Pancreas (tissue), 10 donors: ENCODE results near the gene CAPN5. TPM values are rescaled to one million over a fixed set of nuclear protein-coding genes. Genes with fewer than 3 reads are reported as not detected.

ENCODE experiments used
- ATAC-seq, 4 donors: fragments of 200-7000 bp; cut with Tn5 transposase; one replicate each; pipeline versions ENCODE4 v1.8.0 to v1.9.1; 2020; ENCODE audit warnings: mild to moderate bottlenecking in 4 of 4, moderate library complexity in 4 of 4
- DNase-seq, 6 donors: peaks; one replicate each; pipeline ENCODE4 v3.0.0-alpha.2; 2020
- FAIRE-seq: peaks from 2 replicates; lab custom pipeline; 2012; peaks lifted over from hg19 to GRCh38; lab: Jason Lieb, UNC
- H3K27ac ChIP-seq, 4 donors: fragments of 200-600 bp; sonication (generic); 1 replicate in 3 of 4; 2 replicates in 1 of 4; pipeline versions ENCODE4 v1.5.0 to v1.8.0; 2020
- H3K27me3 ChIP-seq, 4 donors: fragments of 200-600 bp; one replicate each; pipeline ENCODE4 v1.8.0; 2021
- H3K36me3 ChIP-seq, 3 donors: fragments of 200-600 bp; sonication (generic) in 1 of 3; one replicate each; pipeline versions ENCODE4 v1.5.0 to v1.8.0; 2020 to 2021
- H3K4me1 ChIP-seq, 3 donors: fragments of 200-600 bp; one replicate each; pipeline ENCODE4 v1.8.0; 2021
- H3K4me3 ChIP-seq, 4 donors: fragments of 200-600 bp; sonication (generic) in 2 of 4; one replicate each; pipeline versions ENCODE4 v1.5.0 to v1.8.0; 2020 to 2021
- H3K9me3 ChIP-seq, 4 donors: fragments of 200-600 bp; one replicate each; pipeline ENCODE4 v1.8.0; 2021
- CTCF ChIP-seq, 4 donors: fragments of 200-600 bp; sonication (generic) in 3 of 4; IDR thresholded peaks; one replicate each; pipeline versions ENCODE4 v1.5.0 to v1.8.0; 2021; ENCODE audit warnings: antibody characterized with exemption in 4 of 4
- WGBS, 2 donors: extraction: QIAGEN DNeasy Blood & Tissue Kit; methylation state at CpG; one replicate each; pipeline ENCODE4 v1.1.7; 2013; 5-methylcytosine and 5-hydroxymethylcytosine counted together
- intact Hi-C, 3 donors: fragments of 100-400 bp; cut with DNase I; formaldehyde crosslinking; loops; one replicate each; pipeline versions ENCODE4 v1.11.1 to v1.14.2; 2022
- polyA plus RNA-seq, 2 donors: library from polyadenylated mRNA; stranded (reverse); fragments of 200-250 nt; gene quantifications; one replicate each; pipeline ENCODE4 v1.2.3, GENCODE V29; 2013
- total RNA-seq, 6 donors: library from RNA; stranded (reverse); fragmentation: NEBNext Ultra II Directional in 4 of 6; extraction: Animal tissue kit (Norgen Biotek cat#: 25700) in 4 of 6; gene quantifications; one replicate each; pipeline versions ENCODE4 v1.2.1 to v1.2.4, GENCODE V29; 2021 to 2023
- donor health status: healthy with polysubstance abuse.
- donor health status: DM: no; HTN: no; CAD: no; lungs with moderate emphysema.
- donor health status: DM: no; HTN: no; CAD: no.
- donor health status: control.
- donor health status: control.
- donor health status: Bipolar disorder and iron deficiency.
- donor health status: DM: yes; HTN: yes; CAD: no.
- donor health status: DM: no; HTN: no; CAD: no.
- donor health status: DM: no; HTN: no; CAD: no.
- donor health status: DM: yes; HTN: yes; CAD: no.

CAPN5 gene
- total and polyA plus RNA-seq, 8 donors: 3.3 to 11.0 (median 6.1) TPM

- Histone ChIP-seq H3K4me1 (peaks cover 0 to 38% (median 28%) of the 10 kb centered on the region in 3 donors), H3K4me3 (no peak overlapping the region), H3K27me3 (no peaks in the 10 kb centered on the region), H3K36me3 (no peaks in the 10 kb centered on the region), H3K27ac (no peak overlapping the region), H3K9me3 (no peaks in the 10 kb centered on the region)
- 68 to 69% methylated on average over 11 of the region's 11 CpGs for WGBS, 2 donors
- no peak for TF ChIP-seq CTCF (IDR thresholded peaks at IDR 0.05)
- intact Hi-C loops: loop anchor here in 1 of 3 donors (5.0 kb wide), 1 partner anchor 36 kb away; no protein-coding TSS in a partner anchor
- FAIRE-seq (no peak), DNase-seq (peak in 3 of 6 donors; percentile 34 to 54 (median 41)), ATAC-seq (peak in 3 of 4 donors; percentile 15 to 53 (median 48))
These were observed 21.6 kb downstream of the CAPN5 start for GRCh38 chr11:77088236-77089003.

GRCh38 chr11:77089004-77089545 lies 22.3 kb downstream of the CAPN5 start:
- Histone ChIP-seq H3K36me3 (no peaks in the 10 kb centered on the region), H3K4me3 (no peak overlapping the region), H3K4me1 (peaks cover 0 to 37% (median 28%) of the 10 kb centered on the region in 3 donors), H3K9me3 (no peaks in the 10 kb centered on the region), H3K27me3 (no peaks in the 10 kb centered on the region), H3K27ac (no peak overlapping the region)
- peak in 3 of 6 donors; percentile 15 to 28 (median 25) for DNase-seq
- FAIRE-seq: no peak
- 71 to 76% methylated on average over 3 of the region's 3 CpGs for WGBS, 2 donors
- intact Hi-C loops: loop anchor here in 1 of 3 donors (5.0 kb wide), 1 partner anchor 37 kb away; no protein-coding TSS in a partner anchor
- TF ChIP-seq CTCF (IDR thresholded peaks at IDR 0.05): no peak
- ATAC-seq: no peak

GRCh38 chr11:77090046-77090372 lies 23.2 kb downstream of the CAPN5 start:
- WGBS, 2 donors: 85 to 89% methylated on average over 4 of the region's 4 CpGs
- peaks cover 0 to 33% (median 28%) of the 10 kb centered on the region in 3 donors for H3K4me1 ChIP-seq
- no peak overlapping the region for H3K4me3 ChIP-seq
- intact Hi-C loops: loop anchor here in 1 of 3 donors (5.0 kb wide), 1 partner anchor 38 kb away; no protein-coding TSS in a partner anchor
- no peak overlapping the region for H3K27ac ChIP-seq
- no peaks in the 10 kb centered on the region for H3K9me3 ChIP-seq
- no peaks in the 10 kb centered on the region for H3K27me3 ChIP-seq
- DNase-seq (no peak), ATAC-seq (no peak), FAIRE-seq (no peak)
- H3K36me3 ChIP-seq: no peaks in the 10 kb centered on the region
- TF ChIP-seq CTCF (IDR thresholded peaks at IDR 0.05): no peak

GRCh38 chr11:77090373-77091111 lies 23.8 kb downstream of the CAPN5 start:
- Histone ChIP-seq H3K27ac (no peak overlapping the region), H3K27me3 (no peaks in the 10 kb centered on the region), H3K4me3 (no peak overlapping the region), H3K4me1 (peaks cover 0 to 33% (median 28%) of the 10 kb centered on the region in 3 donors), H3K36me3 (no peaks in the 10 kb centered on the region), H3K9me3 (no peaks in the 10 kb centered on the region)
- no peak for ATAC-seq
- WGBS, 2 donors: 63 to 70% methylated on average over 13 of the region's 13 CpGs
- peak in 3 of 6 donors; percentile 28 to 52 (median 51) for DNase-seq
- no peak for FAIRE-seq
- no peak for TF ChIP-seq CTCF (IDR thresholded peaks at IDR 0.05)
- intact Hi-C loops: loop anchor here in 1 of 3 donors (5.0 kb wide), 1 partner anchor 38 kb away; no protein-coding TSS in a partner anchor
